Motor neuron (in vitro differentiated cells): ENCODE results near the gene GCSAM. TPM values are rescaled to one million over a fixed set of nuclear protein-coding genes. Genes with fewer than 3 reads are reported as not detected.

Source experiments
- ATAC-seq, 8 experiments: fragments of 200-7000 bp; cut with Tn5 transposase; replicated peaks in 6 of 8; 2 replicates each; pipeline ENCODE4 v1.8.0; 2021; ENCODE audit warnings: mild to moderate bottlenecking in 8 of 8, moderate library complexity in 8 of 8
- H3K27ac ChIP-seq, 2 donors: fragments of 250-450 bp; sonication (Bioruptor Pico); 2 replicates each; pipeline ENCODE4 v1.9.0; 2021; ENCODE audit warnings: antibody characterized with exemption in 2 of 2, mild to moderate bottlenecking in 2 of 2, moderate library complexity in 1 of 2
- H3K4me1 ChIP-seq, 2 donors: fragments of 250-450 bp; sonication (Bioruptor Pico); replicated peaks in 1 of 2; 2 replicates each; pipeline ENCODE4 v1.6.1; 2021; ENCODE audit warnings: antibody characterized with exemption in 2 of 2, mild to moderate bottlenecking in 2 of 2, moderate library complexity in 1 of 2
- H3K4me3 ChIP-seq, 5 donors: fragments of 250-450 bp; sonication (Bioruptor Pico); 2 replicates each; pipeline ENCODE4 v1.9.0; 2021; ENCODE audit warnings: antibody characterized with exemption in 5 of 5, mild to moderate bottlenecking in 5 of 5, moderate library complexity in 4 of 5
- WGBS, 10 experiments: fragments of 450-650 bp; shearing (Covaris generic); methylation state at CpG; one replicate each; pipeline ENCODE4 v1.0.0; 2022; 5-methylcytosine and 5-hydroxymethylcytosine counted together
- in situ Hi-C, 9 experiments: fragments of 400-800 bp; cut with MboI; loops; one replicate each; pipeline ENCODE4 v1.15.0; 2021; ENCODE audit warnings: low sequenced_read_pairs in 9 of 9, low pct_unique_long_range_greater_than_20kb in 2 of 9; ENCODE audit not compliant: unreplicated experiment in 9 of 9
- total RNA-seq, 8 experiments: library from RNA; unstranded; fragments of 300-600 nt; gene quantifications; 2 replicates each; pipeline versions ENCODE4 v1.2.3 to v1.2.4, GENCODE V29; 2022

Gene GCSAM
- total RNA-seq, 8 experiments from 2014 or later = 0.13 to 0.38 (median 0.36) TPM; not detected in 3

GRCh38 chr3:112137781-112138180 lies 4.7 kb upstream of the GCSAM start:
- Histone ChIP-seq H3K4me1 (peaks cover 0 to 17% of the 10 kb centered on the region in 2 donors), H3K27ac (no peak overlapping the region), H3K4me3 (no peak overlapping the region)
- ATAC-seq = no peak
- in situ Hi-C loops = loop anchor here in 3 of 9 experiments (10.0 to 25.0 kb wide), 2 partner anchors 157 to 375 kb away; partner anchors contain the start of gene SLC9C1 (in 1 of the 3)
- 0 to 88% (median 50%) methylated on average over 2 to 4 of the region's 4 CpGs; no CpG with 5 or more reads in 2 of the 10 experiments for WGBS, 10 experiments

DNA sequence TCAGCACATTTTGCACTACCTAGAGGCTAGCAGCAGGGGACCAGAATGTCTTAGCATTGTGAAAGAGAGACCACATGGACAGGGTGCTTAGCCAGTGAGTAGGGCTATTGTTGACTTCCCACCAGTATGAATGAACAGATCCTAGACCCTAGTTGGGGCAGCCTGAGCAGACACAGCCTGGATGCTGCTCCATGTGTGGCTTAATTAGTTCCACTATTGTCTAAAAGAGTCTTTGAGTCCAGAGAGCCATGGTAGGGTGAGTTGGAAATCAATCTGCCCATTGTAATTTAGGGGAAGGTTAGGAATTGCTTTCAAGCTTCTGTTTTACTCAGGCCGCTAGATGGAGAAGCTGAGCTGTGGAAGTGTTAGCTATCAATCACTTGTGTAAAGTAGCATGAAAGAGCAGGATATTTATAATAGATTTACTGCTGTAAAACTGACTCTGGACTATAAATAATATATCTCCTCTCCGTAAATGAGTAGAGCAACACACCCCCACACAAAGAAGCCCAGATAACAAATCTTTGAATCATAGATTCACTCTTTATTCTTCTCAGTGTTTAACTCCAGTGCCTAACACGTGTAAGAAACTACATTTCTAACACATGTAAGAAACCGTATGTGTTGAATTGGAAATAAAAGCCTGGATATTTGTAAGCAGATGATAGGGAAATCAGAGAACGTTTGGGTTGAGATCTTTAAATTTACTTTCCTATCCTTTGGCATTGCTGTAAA lies 4.1 kb upstream of the GCSAM start:
- Histone ChIP-seq H3K4me3 (no peak overlapping the region), H3K4me1 (peaks cover 0 to 17% of the 10 kb centered on the region in 2 donors), H3K27ac (no peak overlapping the region)
- WGBS, 10 experiments = 6 to 100% (median 38%) methylated on average over 1 to 5 of the region's 5 CpGs; no CpG with 5 or more reads in 1 of the 10 experiments
- ATAC-seq = peak; percentile 60 to 91 (median 81)
- in situ Hi-C loops = loop anchor here in 3 of 9 experiments (10.0 to 25.0 kb wide), 2 partner anchors 158 to 375 kb away; partner anchors contain the start of gene SLC9C1 (in 1 of the 3)

DNA sequence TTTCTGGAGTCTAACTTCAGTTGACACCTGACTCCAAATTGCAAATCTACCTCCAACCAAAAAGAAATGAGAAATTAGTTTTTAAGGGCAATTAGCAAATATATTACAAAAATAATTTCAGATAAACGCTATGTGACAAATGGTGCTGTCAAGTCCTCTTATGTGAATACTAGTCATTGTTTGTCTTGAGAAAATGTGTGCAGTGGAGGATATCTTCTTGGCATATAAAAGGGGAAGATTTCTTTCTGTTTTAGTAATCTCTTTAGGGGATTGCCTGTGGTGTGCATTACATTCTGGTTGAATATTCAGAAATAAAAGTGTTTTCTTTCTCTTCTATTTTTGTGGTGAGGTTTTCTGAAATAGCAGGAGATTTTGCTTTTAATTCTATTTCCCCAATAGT lies 3.0 kb upstream of the GCSAM start:
- in situ Hi-C loops = loop anchor here in 3 of 9 experiments (10.0 to 25.0 kb wide), 2 partner anchors 159 to 376 kb away; partner anchors contain the start of gene SLC9C1 (in 1 of the 3)
- 17 to 100% (median 83%) methylated on average over 1 of the region's 1 CpG; no CpG with 5 or more reads in 1 of the 10 experiments for WGBS, 10 experiments
- H3K4me3 ChIP-seq = no peak overlapping the region
- no peak for ATAC-seq
- no peak overlapping the region for H3K27ac ChIP-seq
- H3K4me1 ChIP-seq = peaks cover 0 to 12% of the 10 kb centered on the region in 2 donors

GRCh38 chr3:112134335-112135124 lies 1.5 kb upstream of the GCSAM start:
- H3K27ac ChIP-seq = no peak overlapping the region
- ATAC-seq = no peak
- in situ Hi-C loops = loop anchor here in 3 of 9 experiments (10.0 to 25.0 kb wide), 2 partner anchors 160 to 378 kb away; partner anchors contain the start of gene SLC9C1 (in 1 of the 3)
- WGBS, 10 experiments = 43 to 100% (median 80%) methylated on average over 1 to 5 of the region's 8 CpGs; no CpG with 5 or more reads in 3 of the 10 experiments
- H3K4me1 ChIP-seq = peaks cover 0 to 11% of the 10 kb centered on the region in 2 donors
- no peak overlapping the region for H3K4me3 ChIP-seq

GRCh38 chr3:112133626-112134334 lies 732 bp upstream of the GCSAM start:
- in situ Hi-C loops = loop anchor here in 3 of 9 experiments (10.0 to 25.0 kb wide), 2 partner anchors 161 to 379 kb away; partner anchors contain the start of gene SLC9C1 (in 1 of the 3)
- ATAC-seq = no peak
- H3K27ac ChIP-seq = no peak overlapping the region
- peaks cover 0 to 12% of the 10 kb centered on the region in 2 donors for H3K4me1 ChIP-seq
- no peak overlapping the region for H3K4me3 ChIP-seq
- 20 to 100% (median 78%) methylated on average over 1 to 4 of the region's 5 CpGs; no CpG with 5 or more reads in 3 of the 10 experiments for WGBS, 10 experiments

DNA sequence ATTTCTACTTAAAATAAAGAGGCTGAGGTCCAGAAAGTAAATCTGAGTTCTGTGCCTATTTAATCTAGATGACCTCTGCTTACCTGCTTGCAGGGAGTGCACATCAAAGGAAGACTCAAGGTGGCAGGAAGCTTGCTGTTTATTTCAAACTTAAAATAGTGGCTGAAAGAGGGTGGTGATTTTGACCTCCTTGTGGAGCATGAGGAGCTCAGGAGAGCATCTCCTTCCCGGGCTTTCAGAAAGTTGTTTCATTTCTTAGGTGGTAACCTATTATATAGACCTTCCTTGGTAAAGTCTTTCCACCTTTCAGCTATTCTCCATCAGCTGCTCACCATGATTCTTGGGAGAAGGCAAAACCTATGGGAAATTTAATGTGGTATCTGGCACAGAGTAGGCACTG lies 494 bp downstream of the GCSAM start:
- no peak for ATAC-seq
- peaks cover 4 to 16% of the 10 kb centered on the region in 2 donors for H3K4me1 ChIP-seq
- in situ Hi-C loops = loop anchor here in 3 of 9 experiments (10.0 to 25.0 kb wide), 2 partner anchors 162 to 380 kb away; partner anchors contain the start of gene SLC9C1 (in 1 of the 3)
- no peak overlapping the region for H3K27ac ChIP-seq
- H3K4me3 ChIP-seq = no peak overlapping the region
- WGBS, 10 experiments = 91 to 100% (median 100%) methylated on average over 1 of the region's 1 CpG; no CpG with 5 or more reads in 7 of the 10 experiments

DNA sequence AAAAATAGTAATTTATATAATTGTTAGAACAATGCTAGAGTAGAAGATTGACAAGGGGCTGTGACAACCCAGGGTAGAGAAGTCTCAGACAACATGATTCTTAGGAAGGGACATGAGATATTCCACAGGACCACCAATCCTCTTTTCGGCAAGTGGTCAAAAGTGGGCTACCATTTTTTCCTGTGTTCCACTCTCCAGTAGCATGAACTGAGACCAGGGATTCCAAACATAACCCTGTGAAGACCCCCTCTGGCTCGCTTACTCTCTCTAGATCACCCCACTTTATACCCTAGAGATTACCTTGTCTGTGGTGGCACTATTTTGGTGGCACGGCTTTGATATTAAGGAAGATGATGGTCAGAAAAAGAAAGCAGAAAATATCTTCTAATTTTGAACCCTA lies 960 bp downstream of the GCSAM start:
- no peak overlapping the region for H3K27ac ChIP-seq
- in situ Hi-C loops = loop anchor here in 3 of 9 experiments (10.0 to 25.0 kb wide), 2 partner anchors 163 to 380 kb away; partner anchors contain the start of gene SLC9C1 (in 1 of the 3)
- ATAC-seq = no peak
- H3K4me3 ChIP-seq = no peak overlapping the region
- peaks cover 7 to 15% of the 10 kb centered on the region in 2 donors for H3K4me1 ChIP-seq
- WGBS, 10 experiments = 33 to 100% (median 91%) methylated on average over 1 to 3 of the region's 3 CpGs; no CpG with 5 or more reads in 2 of the 10 experiments

- peaks cover 14 to 17% of the 10 kb centered on the region in 2 donors for H3K4me1 ChIP-seq
- in situ Hi-C loops = loop anchor here in 3 of 9 experiments (10.0 to 25.0 kb wide), 2 partner anchors 164 to 381 kb away; partner anchors contain the start of gene SLC9C1 (in 1 of the 3)
- H3K27ac ChIP-seq = no peak overlapping the region
- no peak for ATAC-seq
- no peak overlapping the region for H3K4me3 ChIP-seq
- WGBS, 10 experiments = 67 to 100% (median 89%) methylated on average over 1 to 3 of the region's 3 CpGs; no CpG with 5 or more reads in 2 of the 10 experiments
Observed at GRCh38 chr3:112131111-112131510, 1.9 kb downstream of the GCSAM start.

DNA sequence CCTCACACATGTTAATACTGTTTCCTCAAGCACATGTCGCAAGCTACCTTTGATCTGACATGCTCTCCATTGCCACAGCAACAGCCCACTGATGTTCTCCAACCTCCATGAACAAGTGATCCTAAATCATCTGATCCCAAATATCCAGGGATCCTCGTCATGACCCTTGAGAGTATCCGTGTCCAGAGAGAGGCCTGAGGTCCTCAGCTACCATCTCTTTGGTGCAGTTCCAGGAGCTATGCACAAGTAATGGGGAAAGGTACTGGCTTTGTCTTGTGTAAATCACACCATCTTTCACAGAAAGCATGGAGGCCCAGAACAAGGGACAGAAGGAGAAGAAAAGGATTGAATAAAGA lies 2.4 kb downstream of the GCSAM start:
- ATAC-seq = no peak
- in situ Hi-C loops = loop anchor here in 3 of 9 experiments (10.0 to 25.0 kb wide), 2 partner anchors 164 to 382 kb away; partner anchors contain the start of gene SLC9C1 (in 1 of the 3)
- 45 to 100% (median 84%) methylated on average over 1 to 3 of the region's 3 CpGs; no CpG with 5 or more reads in 2 of the 10 experiments for WGBS, 10 experiments
- Histone ChIP-seq H3K27ac (no peak overlapping the region), H3K4me1 (peaks cover 18 to 22% of the 10 kb centered on the region in 2 donors), H3K4me3 (no peak overlapping the region)

DNA sequence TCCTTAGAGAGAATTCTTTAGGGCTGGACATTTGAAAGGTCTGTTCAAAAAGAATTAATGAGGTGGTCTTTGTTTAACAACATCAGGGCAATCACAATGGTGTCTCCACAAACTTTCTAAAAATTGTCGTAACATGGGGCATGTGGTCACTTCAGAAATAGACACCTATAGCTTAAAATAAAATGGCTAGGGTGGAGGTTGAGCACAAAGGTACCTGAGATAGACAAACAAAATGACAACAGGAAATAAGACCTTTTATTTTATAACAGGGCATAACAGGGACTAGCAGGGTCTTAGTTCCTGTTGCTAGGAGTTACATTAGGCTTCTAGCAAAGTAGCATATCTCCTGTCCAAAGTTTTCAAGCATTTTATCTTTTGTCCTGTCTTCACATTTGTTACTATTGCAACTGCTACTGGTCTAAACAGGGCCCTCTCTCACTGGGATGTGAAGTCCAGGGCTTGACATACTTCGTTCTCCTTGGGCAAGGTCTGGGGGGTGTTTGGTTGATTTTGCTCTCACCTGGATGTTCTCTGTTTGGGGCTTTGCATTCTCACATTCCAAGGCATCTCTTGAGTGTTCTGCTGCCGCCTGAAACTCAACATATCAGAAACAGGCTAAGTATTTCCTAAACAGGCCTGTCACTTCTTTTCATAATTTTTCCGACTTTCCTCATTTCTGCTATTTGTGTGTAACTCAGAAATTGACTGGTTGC lies 3.0 kb downstream of the GCSAM start:
- H3K4me3 ChIP-seq = no peak overlapping the region
- no peak for ATAC-seq
- WGBS, 10 experiments = 51 to 100% (median 88%) methylated on average over 1 to 4 of the region's 4 CpGs; no CpG with 5 or more reads in 2 of the 10 experiments
- in situ Hi-C loops = loop anchor here in 3 of 9 experiments (10.0 to 25.0 kb wide), 2 partner anchors 165 to 382 kb away; partner anchors contain the start of gene SLC9C1 (in 1 of the 3)
- no peak overlapping the region for H3K27ac ChIP-seq
- peaks cover 24 to 27% of the 10 kb centered on the region in 2 donors for H3K4me1 ChIP-seq
